Stimulated activated CD8-positive, alpha-beta memory T cell treated with anti-CD3 and anti-CD28 coated beads, Interleukin-4, amount 100 ng/mL, for 24 hours (primary cell): Measurements from ENCODE around the gene C2orf80.
"Not testable (repeated sequence)": the region's sequence is repeated elsewhere in the genome, so short reads cannot be mapped to it uniquely, and the experiment has no call there.

ENCODE experiments used
- DNase-seq: peaks from one replicate; pipeline ENCODE4 v3.0.0-alpha.2; 2020; ENCODE audit warnings: low read depth

The C2orf80 gene

GRCh38 chr2:208179028-208179609, 10.7 kb downstream of the C2orf80 start:
- no peak for DNase-seq

GRCh38 chr2:208175840-208176153, 14.0 kb downstream of the C2orf80 start:
- no peak for DNase-seq

- peak; percentile 34 for DNase-seq
Measured at GRCh38 chr2:208175069-208175839, 14.6 kb downstream of the C2orf80 start.

GRCh38 chr2:208174144-208174543, 15.7 kb downstream of the C2orf80 start:
- DNase-seq: no peak

GRCh38 chr2:208172125-208172524, 17.7 kb downstream of the C2orf80 start:
- DNase-seq: no peak

- DNase-seq: no peak
Measured at GRCh38 chr2:208164951-208165755, 24.7 kb downstream of the C2orf80 start.

- no peak for DNase-seq
Measured at GRCh38 chr2:208163489-208163888, 26.3 kb downstream of the C2orf80 start, which contains the start of gene CRYGA. CRYGA (minus strand) TSS chr2:208163589; CDS start chr2:208163556, 33 bp downstream.

- DNase-seq: no peak
Measured at GRCh38 chr2:208156439-208156838, 33.4 kb downstream of the C2orf80 start.

- DNase-seq: no peak
Measured at GRCh38 chr2:208153156-208153555, 36.7 kb downstream of the C2orf80 start.

- DNase-seq: no peak
Measured at GRCh38 chr2:208150956-208151355, 38.9 kb downstream of the C2orf80 start.

GRCh38 chr2:208150094-208150493, 39.7 kb downstream of the C2orf80 start:
- DNase-seq: no peak

- no peak for DNase-seq
Measured at GRCh38 chr2:208148803-208149202, 41.0 kb downstream of the C2orf80 start.

- DNase-seq: no peak
Measured at GRCh38 chr2:208147759-208148158, 42.1 kb downstream of the C2orf80 start.

GRCh38 chr2:208147008-208147407, 42.8 kb downstream of the C2orf80 start:
- DNase-seq: no peak

GRCh38 chr2:208146006-208146405, 43.8 kb downstream of the C2orf80 start, which contains the start of gene CRYGB:
CRYGB (minus strand) TSS chr2:208146158; CDS start chr2:208146120, 38 bp downstream.
- DNase-seq: no peak

- DNase-seq: no peak
Measured at GRCh38 chr2:208142925-208143799, 46.7 kb downstream of the C2orf80 start.

- DNase-seq: no peak
Measured at GRCh38 chr2:208142240-208142924, 47.4 kb downstream of the C2orf80 start.

GRCh38 chr2:208139447-208139846, 50.4 kb downstream of the C2orf80 start:
- DNase-seq: no peak

GRCh38 chr2:208138334-208138733, 51.5 kb downstream of the C2orf80 start:
- DNase-seq: not testable (repeated sequence)

GRCh38 chr2:208136716-208137094, 53.1 kb downstream of the C2orf80 start:
- no peak for DNase-seq
